CD4-positive, alpha-beta T cell treated with Interleukin-4 for 1 hour (primary cell): ENCODE measurements around the gene TRMT61A.
A peak's percentile ranks its signal among the peaks of the same experiment; 100 is the strongest.
"Not testable (repeated sequence)": the region's sequence is repeated elsewhere in the genome, so short reads cannot be mapped to it uniquely, and the experiment has no call there.

Experiments
- DNase-seq, 2 donors: peaks; one replicate each; pipeline ENCODE4 v3.0.0-alpha.2; 2020 to 2022

TRMT61A gene

GRCh38 chr14:103523575-103523954 lies 5.4 kb upstream of the TRMT61A start:
- DNase-seq = no peak

GRCh38 chr14:103524002-103524935 lies 4.7 kb upstream of the TRMT61A start:
- no peak for DNase-seq

GRCh38 chr14:103525430-103526246 lies 3.4 kb upstream of the TRMT61A start:
- not testable (repeated sequence) for DNase-seq

- DNase-seq = peak in 1 of 2 donors; percentile 55
These were observed 2.6 kb upstream of the TRMT61A start for GRCh38 chr14:103526247-103526913.

- no peak for DNase-seq
These were observed 2.1 kb upstream of the TRMT61A start for GRCh38 chr14:103526914-103527248.

GRCh38 chr14:103527408-103528145 lies 1.4 kb upstream of the TRMT61A start:
- DNase-seq = peak in 1 of 2 donors; percentile 73

- no peak for DNase-seq
These were observed 830 bp upstream of the TRMT61A start for GRCh38 chr14:103528146-103528586.

- DNase-seq = no peak
These were observed 678 bp downstream of the TRMT61A start for GRCh38 chr14:103529383-103530365.

- no peak for DNase-seq
These were observed 1.4 kb downstream of the TRMT61A start for GRCh38 chr14:103530390-103530789.

- DNase-seq = no peak
These were observed 1.8 kb downstream of the TRMT61A start for GRCh38 chr14:103530831-103531230.

GRCh38 chr14:103531421-103532215 lies 2.6 kb downstream of the TRMT61A start:
- DNase-seq = no peak

- no peak for DNase-seq
These were observed 3.5 kb downstream of the TRMT61A start for GRCh38 chr14:103532216-103533136.

GRCh38 chr14:103533137-103533998 lies 4.4 kb downstream of the TRMT61A start:
- DNase-seq = no peak

GRCh38 chr14:103533999-103534575 lies 5.1 kb downstream of the TRMT61A start:
- no peak for DNase-seq

- DNase-seq = no peak
These were observed 5.6 kb downstream of the TRMT61A start for GRCh38 chr14:103534576-103535061.

- no peak for DNase-seq
These were observed 6.3 kb downstream of the TRMT61A start for GRCh38 chr14:103535081-103535890.
